GM12878 (cell line): ENCODE measurements around the gene COX4I2. TPM values are rescaled to one million over a fixed set of nuclear protein-coding genes. Genes with fewer than 3 reads are reported as not detected.

Source experiments
- ATAC-seq: fragments of 200-7000 bp; cut with Tn5 transposase; 3 replicates; pipeline ENCODE4 v1.9.1; 2020; ENCODE audit warnings: mild to moderate bottlenecking, moderate library complexity
- BruUV-seq: library from RNA; stranded (reverse); fragments of 400-500 nt; replicated peaks from 2 replicates; lab custom pipeline; 2021; lab: Mats Ljungman, UMichigan
- CTCF ChIA-PET: fragments of 300-600 bp; sonication (Branson Sonifier 250); formaldehyde crosslinking; extraction: SDS; loops from one replicate; lab custom pipeline; 2021; ENCODE audit warnings: inconsistent platforms; lab: Yijun Ruan, JAX
- POLR2A ChIA-PET: fragments of 350-600 bp; formaldehyde crosslinking; extraction: SDS; loops from one replicate; lab custom pipeline; 2021; ENCODE audit warnings: inconsistent platforms; lab: Charles Lee
- RAD21 ChIA-PET: fragments of 300-600 bp; sonication (Branson Sonifier 250); formaldehyde crosslinking; loops from one replicate; lab custom pipeline; 2023; ENCODE audit warnings: antibody characterized with exemption; ENCODE audit not compliant: unreplicated experiment; lab: Charles Lee
- SMC1A ChIA-PET: fragments of 300-600 bp; sonication (Branson Sonifier 250); formaldehyde crosslinking; loops from one replicate; lab custom pipeline; 2023; ENCODE audit not compliant: unreplicated experiment, uncharacterized antibody; lab: Charles Lee
- DNase-seq: peaks from one replicate; pipeline ENCODE4 v3.0.0-alpha.2; 2011; ENCODE audit warnings: low read depth, low spot score
- FAIRE-seq: peaks from 3 replicates; lab custom pipeline; 2011; peaks lifted over from hg19 to GRCh38; lab: Jason Lieb, UNC
- H2AFZ ChIP-seq: 2 replicates; pipeline ENCODE4 v1.6.0; 2011; ENCODE audit warnings: low read depth, low read length, control low read depth; ENCODE audit not compliant: control insufficient read depth
- H3K27ac ChIP-seq: 2 replicates; pipeline ENCODE4 v1.5.1; 2011; ENCODE audit warnings: control low read depth; ENCODE audit not compliant: control insufficient read depth, insufficient read depth
- H3K27me3 ChIP-seq, 2 experiments: replicated peaks in 1 of 2; 2 replicates each; pipeline versions ENCODE4 v1.6.0 to v1.6.1; 2011; ENCODE audit warnings: low read length in 1 of 2; ENCODE audit not compliant: control insufficient read depth in 2 of 2, insufficient read depth in 2 of 2
- H3K36me3 ChIP-seq, 2 experiments: 2 replicates each; pipeline ENCODE4 v1.5.1; 2011; ENCODE audit warnings: low read length in 1 of 2; ENCODE audit not compliant: control insufficient read depth in 2 of 2, insufficient read depth in 2 of 2
- H3K4me1 ChIP-seq: 2 replicates; pipeline ENCODE4 v1.6.1; 2011; ENCODE audit warnings: mild to moderate bottlenecking, low read length, moderate library complexity, mixed read lengths; ENCODE audit not compliant: control insufficient read depth, insufficient read depth
- H3K4me2 ChIP-seq: 2 replicates; pipeline ENCODE4 v1.6.0; 2011; ENCODE audit warnings: control low read depth; ENCODE audit not compliant: control insufficient read depth, insufficient read depth
- H3K4me3 ChIP-seq: fragments of 200-600 bp; sonication (generic); 2 replicates; pipeline ENCODE4 v1.5.1; 2016
- H3K79me2 ChIP-seq: 2 replicates; pipeline ENCODE4 v1.6.0; 2011; ENCODE audit warnings: low read length; ENCODE audit not compliant: control insufficient read depth, insufficient read depth
- H3K9ac ChIP-seq: 2 replicates; pipeline ENCODE4 v1.8.0; 2011; ENCODE audit warnings: low read length, control low read depth, mixed read lengths; ENCODE audit not compliant: control insufficient read depth, insufficient read depth
- H3K9me3 ChIP-seq: replicated peaks from 3 replicates; pipeline ENCODE4 v1.5.1; 2011; ENCODE audit warnings: mild to moderate bottlenecking, low read length; ENCODE audit not compliant: control insufficient read depth, insufficient read depth
- H4K20me1 ChIP-seq: 2 replicates; pipeline ENCODE4 v1.6.0; 2011; ENCODE audit not compliant: control insufficient read depth, insufficient read depth
- ATF7 ChIP-seq: fragments of 450-650 bp; IDR thresholded peaks from 2 replicates; pipeline ENCODE4 v1.6.1; 2016; ENCODE audit warnings: low read depth, mild to moderate bottlenecking
- CBX3 ChIP-seq: fragments of 200-600 bp; sonication (generic); IDR thresholded peaks from 2 replicates; pipeline ENCODE4 v1.6.1; 2016; ENCODE audit warnings: low read depth, borderline replicate concordance
- CREM ChIP-seq: IDR thresholded peaks from 2 replicates; pipeline ENCODE4 v1.6.1; 2014; ENCODE audit warnings: antibody characterized with exemption, low read depth
- DPF2 ChIP-seq: fragments of 450-650 bp; IDR thresholded peaks from 2 replicates; pipeline ENCODE4 v1.6.1; 2017; ENCODE audit warnings: mild to moderate bottlenecking
- FOXM1 ChIP-seq: IDR thresholded peaks from 2 replicates; pipeline ENCODE4 v1.6.1; 2012; ENCODE audit warnings: low read depth, mild to moderate bottlenecking, inconsistent platforms, low read length, moderate library complexity
- IKZF1 ChIP-seq: fragments of 450-650 bp; conservative IDR thresholded peaks from 2 replicates; pipeline ENCODE4 v1.6.1; 2017; ENCODE audit warnings: antibody characterized with exemption, mild to moderate bottlenecking
- JUND ChIP-seq: IDR thresholded peaks from 2 replicates; pipeline ENCODE4 v1.6.1; 2012; ENCODE audit warnings: low read depth, mild to moderate bottlenecking, low read length, improper control_type of control experiment, moderate library complexity
- LARP7 ChIP-seq: fragments of 450-650 bp; IDR thresholded peaks from 2 replicates; pipeline ENCODE4 v1.6.1; 2017; ENCODE audit warnings: mild to moderate bottlenecking
- MXI1 ChIP-seq: fragments of 150-350 bp; IDR thresholded peaks from 2 replicates; pipeline ENCODE4 v1.6.1; 2011; ENCODE audit warnings: low read depth, mild to moderate bottlenecking, inconsistent platforms, low read length, improper control_type of control experiment
- NBN ChIP-seq: fragments of 450-650 bp; IDR thresholded peaks from 2 replicates; pipeline ENCODE4 v1.6.1; 2016
- NFYB ChIP-seq: IDR thresholded peaks from 2 replicates; pipeline ENCODE4 v1.6.1; 2011; ENCODE audit warnings: low read depth, mild to moderate bottlenecking, low read length, improper control_type of control experiment, moderate library complexity; ENCODE audit not compliant: insufficient read depth
- WGBS: methylation state at CpG from one replicate; pipeline ENCODE4 v1.1.6; 2016; ENCODE audit warnings: low lambda C conversion rate; ENCODE audit not compliant: insufficient replicate concordance, insufficient coverage; ENCODE audit errors: missing lambda C conversion rate; 5-methylcytosine and 5-hydroxymethylcytosine counted together
- in situ Hi-C: fragments of 300-500 bp; cut with MboI; formaldehyde crosslinking; loops from 9 replicates; pipeline ENCODE4 v1.14.3; 2018; ENCODE audit warnings: mixed read lengths
- intact Hi-C: fragments of 100-400 bp; cut with micrococcal nuclease; formaldehyde crosslinking; loops from one replicate; pipeline ENCODE4 v1.14.2; 2022; ENCODE audit not compliant: unreplicated experiment
- polyA plus RNA-seq, 11 experiments: library from polyadenylated mRNA; depleted of rRNA in 4 of 11; unstranded in 6 of 11; stranded (reverse) in 5 of 11; fragments of >200 nt; fragmentation: Nextera tagmentation in 4 of 11; fragmentation: Illumina TruSeq in 1 of 11; extraction: Ambion mirVana in 4 of 11; extraction: Trizol in 1 of 11; gene quantifications; 1 replicate in 1 of 11; 2 replicates in 10 of 11; pipeline versions ENCODE4 v1.2.1 to v1.2.3, GENCODE V29; 2011 to 2016; ENCODE audit warnings: inconsistent platforms in 2 of 11, missing spikeins in 2 of 11, low read depth in 1 of 11
- total RNA-seq, 4 experiments: library from RNA; depleted of rRNA in 3 of 4; stranded (reverse); fragments of >200 nt in 3 of 4; fragmentation: Illumina TruSeq in 1 of 4; extraction: Trizol in 1 of 4; gene quantifications; 2 replicates each; pipeline versions ENCODE4 v1.2.1 to v1.2.3, GENCODE V29; 2013 to 2021
- TF ChIP-seq, protein P1 (sequence below): fragments of 450-650 bp; IDR thresholded peaks from 2 replicates; pipeline ENCODE4 v1.6.1; 2018; ENCODE audit warnings: borderline replicate concordance, mild to moderate bottlenecking; ENCODE audit not compliant: partially characterized antibody
- TF ChIP-seq, protein P2 (sequence below): fragments of 450-650 bp; conservative IDR thresholded peaks from 2 replicates; pipeline ENCODE4 v1.6.1; 2017; ENCODE audit warnings: mild to moderate bottlenecking, moderate library complexity
- TF ChIP-seq, protein P3 (sequence below): fragments of 450-650 bp; IDR thresholded peaks from 2 replicates; pipeline ENCODE4 v1.6.1; 2016; ENCODE audit warnings: mild to moderate bottlenecking
- TF ChIP-seq, protein P4 (sequence below), 3 experiments: IDR thresholded peaks in 2 of 3; conservative IDR thresholded peaks in 1 of 3; 2 replicates each; pipeline ENCODE4 v1.5.1; 2011; ENCODE audit warnings: low read depth in 3 of 3, low read length in 3 of 3, mild to moderate bottlenecking in 3 of 3, control low read depth in 2 of 3, moderate library complexity in 2 of 3, inconsistent platforms in 1 of 3, mixed read lengths in 1 of 3; ENCODE audit not compliant: control insufficient read depth in 2 of 3, insufficient read depth in 1 of 3; ENCODE audit errors: extremely low read depth in 1 of 3

The COX4I2 gene
- total and polyA plus RNA-seq, 10 of the 15 experiments (the other 5 are each of a cell fraction or from before 2014, with no cell fraction given) = not detected

DNA sequence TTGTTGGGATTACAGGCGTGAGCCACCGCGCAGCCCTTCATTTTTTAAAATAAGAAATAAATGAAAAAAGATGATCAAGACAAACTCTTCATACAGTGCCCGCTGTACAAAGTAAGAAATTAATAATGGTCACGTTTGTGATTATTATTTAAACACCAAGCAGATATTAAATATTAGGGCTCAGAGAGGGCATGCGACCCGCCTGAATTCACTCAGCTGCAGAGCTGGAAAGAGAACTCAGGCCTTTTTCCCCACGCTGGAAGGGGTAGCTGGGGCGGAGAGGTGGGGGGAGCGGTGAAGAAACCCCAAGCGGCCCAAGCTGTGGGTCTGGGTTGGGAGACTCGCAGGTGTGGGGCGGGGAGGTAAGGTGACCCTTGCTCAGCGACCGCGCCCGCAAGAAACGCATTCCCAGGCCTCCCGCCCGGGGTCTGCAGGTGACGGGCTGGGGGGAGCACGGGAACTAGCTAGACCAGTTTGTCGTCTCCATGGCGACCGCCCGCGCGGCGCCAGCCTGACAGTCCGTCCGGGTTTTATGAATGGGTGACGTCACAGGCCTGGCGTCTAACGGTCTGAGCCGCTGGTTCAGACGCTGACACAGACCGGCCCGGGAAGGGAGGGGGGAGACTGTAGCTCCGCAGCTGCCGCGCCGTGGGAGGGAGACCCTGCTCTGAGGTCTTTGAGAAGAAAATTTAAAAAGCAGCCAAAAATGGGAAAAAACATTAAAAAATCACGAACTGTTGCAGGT lies 33.7 kb upstream of the COX4I2 start:
- Histone ChIP-seq H3K79me2 (no peaks in the 10 kb centered on the region), H3K9ac (no peak overlapping the region), H3K9me3 (no peaks in the 10 kb centered on the region; the same call in 2 of the 3 replicates), H3K36me3 (no peaks in the 10 kb centered on the region), H4K20me1 (no peaks in the 10 kb centered on the region), H3K27ac (no peak overlapping the region), H3K4me1 (peaks cover 21% of the 10 kb centered on the region), H3K27me3 (peaks cover 10 to 16% of the 10 kb centered on the region in 2 experiments), H3K4me3 (peak overlapping the region; percentile 64), H2AFZ (no peak overlapping the region), H3K4me2 (peak overlapping the region; percentile 85)
- POLR2A ChIA-PET = interaction anchor here (0.9 to 2.0 kb wide), 5 partner anchors 8 to 136 kb away, joined by 3 to 16 read pairs (median 4); no protein-coding TSS in a partner anchor
- no TSS peak for BruUV-seq
- 13% methylated on average over 43 of the region's 43 CpGs for WGBS
- CTCF ChIA-PET = interaction anchor here (0.7 to 18.6 kb wide), 7 partner anchors 8 to 1132 kb away, joined by 3 to 958 read pairs (median 5); no protein-coding TSS in a partner anchor
- in situ Hi-C loops = no loop called here
- intact Hi-C loops = no loop called here
- FAIRE-seq = peak; percentile 73
- SMC1A ChIA-PET = interaction anchor here (0.7 to 2.2 kb wide), 11 partner anchors 9 to 120 kb away, joined by 3 to 12 read pairs (median 4); no protein-coding TSS in a partner anchor
- RAD21 ChIA-PET = interaction anchor here (0.6 to 1.9 kb wide), 6 partner anchors 9 to 120 kb away, joined by 3 to 15 read pairs (median 6); no protein-coding TSS in a partner anchor
- peak; percentile 28 for DNase-seq
- peak; percentile 81 for ATAC-seq
- TF ChIP-seq ATF7 (peak; percentile 95), NBN (peak; percentile 91), FOXM1 (no peak), CREM (peak; percentile 88), DPF2 (peak; percentile 62; the same call in 1 of the 2 replicates), CBX3 (no peak), IKZF1 (peak; percentile 35; the same call in 1 of the 2 replicates), JUND (0 out of 2 replicates have a peak, but pooled peaks have one; percentile 37), MXI1 (peak; percentile 28; the same call in 1 of the 2 replicates), NFYB (no peak), LARP7 (0 out of 2 replicates have a peak, but pooled peaks have one; percentile 29)
- TF ChIP-seq, protein P1, sequence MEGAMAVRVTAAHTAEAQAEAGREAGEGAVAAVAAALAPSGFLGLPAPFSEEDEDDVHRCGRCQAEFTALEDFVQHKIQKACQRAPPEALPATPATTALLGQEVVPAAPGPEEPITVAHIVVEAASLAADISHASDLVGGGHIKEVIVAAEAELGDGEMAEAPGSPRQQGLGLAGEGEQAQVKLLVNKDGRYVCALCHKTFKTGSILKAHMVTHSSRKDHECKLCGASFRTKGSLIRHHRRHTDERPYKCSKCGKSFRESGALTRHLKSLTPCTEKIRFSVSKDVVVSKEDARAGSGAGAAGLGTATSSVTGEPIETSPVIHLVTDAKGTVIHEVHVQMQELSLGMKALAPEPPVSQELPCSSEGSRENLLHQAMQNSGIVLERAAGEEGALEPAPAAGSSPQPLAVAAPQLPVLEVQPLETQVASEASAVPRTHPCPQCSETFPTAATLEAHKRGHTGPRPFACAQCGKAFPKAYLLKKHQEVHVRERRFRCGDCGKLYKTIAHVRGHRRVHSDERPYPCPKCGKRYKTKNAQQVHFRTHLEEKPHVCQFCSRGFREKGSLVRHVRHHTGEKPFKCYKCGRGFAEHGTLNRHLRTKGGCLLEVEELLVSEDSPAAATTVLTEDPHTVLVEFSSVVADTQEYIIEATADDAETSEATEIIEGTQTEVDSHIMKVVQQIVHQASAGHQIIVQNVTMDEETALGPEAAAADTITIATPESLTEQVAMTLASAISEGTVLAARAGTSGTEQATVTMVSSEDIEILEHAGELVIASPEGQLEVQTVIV = peak; percentile 15
- TF ChIP-seq, protein P2, sequence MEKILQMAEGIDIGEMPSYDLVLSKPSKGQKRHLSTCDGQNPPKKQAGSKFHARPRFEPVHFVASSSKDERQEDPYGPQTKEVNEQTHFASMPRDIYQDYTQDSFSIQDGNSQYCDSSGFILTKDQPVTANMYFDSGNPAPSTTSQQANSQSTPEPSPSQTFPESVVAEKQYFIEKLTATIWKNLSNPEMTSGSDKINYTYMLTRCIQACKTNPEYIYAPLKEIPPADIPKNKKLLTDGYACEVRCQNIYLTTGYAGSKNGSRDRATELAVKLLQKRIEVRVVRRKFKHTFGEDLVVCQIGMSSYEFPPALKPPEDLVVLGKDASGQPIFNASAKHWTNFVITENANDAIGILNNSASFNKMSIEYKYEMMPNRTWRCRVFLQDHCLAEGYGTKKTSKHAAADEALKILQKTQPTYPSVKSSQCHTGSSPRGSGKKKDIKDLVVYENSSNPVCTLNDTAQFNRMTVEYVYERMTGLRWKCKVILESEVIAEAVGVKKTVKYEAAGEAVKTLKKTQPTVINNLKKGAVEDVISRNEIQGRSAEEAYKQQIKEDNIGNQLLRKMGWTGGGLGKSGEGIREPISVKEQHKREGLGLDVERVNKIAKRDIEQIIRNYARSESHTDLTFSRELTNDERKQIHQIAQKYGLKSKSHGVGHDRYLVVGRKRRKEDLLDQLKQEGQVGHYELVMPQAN = peak; percentile 30; the same call in 1 of the 2 replicates
- TF ChIP-seq, protein P3, sequence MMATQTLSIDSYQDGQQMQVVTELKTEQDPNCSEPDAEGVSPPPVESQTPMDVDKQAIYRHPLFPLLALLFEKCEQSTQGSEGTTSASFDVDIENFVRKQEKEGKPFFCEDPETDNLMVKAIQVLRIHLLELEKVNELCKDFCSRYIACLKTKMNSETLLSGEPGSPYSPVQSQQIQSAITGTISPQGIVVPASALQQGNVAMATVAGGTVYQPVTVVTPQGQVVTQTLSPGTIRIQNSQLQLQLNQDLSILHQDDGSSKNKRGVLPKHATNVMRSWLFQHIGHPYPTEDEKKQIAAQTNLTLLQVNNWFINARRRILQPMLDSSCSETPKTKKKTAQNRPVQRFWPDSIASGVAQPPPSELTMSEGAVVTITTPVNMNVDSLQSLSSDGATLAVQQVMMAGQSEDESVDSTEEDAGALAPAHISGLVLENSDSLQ = peak; percentile 48; the same call in 1 of the 2 replicates
- TF ChIP-seq, protein P4, sequence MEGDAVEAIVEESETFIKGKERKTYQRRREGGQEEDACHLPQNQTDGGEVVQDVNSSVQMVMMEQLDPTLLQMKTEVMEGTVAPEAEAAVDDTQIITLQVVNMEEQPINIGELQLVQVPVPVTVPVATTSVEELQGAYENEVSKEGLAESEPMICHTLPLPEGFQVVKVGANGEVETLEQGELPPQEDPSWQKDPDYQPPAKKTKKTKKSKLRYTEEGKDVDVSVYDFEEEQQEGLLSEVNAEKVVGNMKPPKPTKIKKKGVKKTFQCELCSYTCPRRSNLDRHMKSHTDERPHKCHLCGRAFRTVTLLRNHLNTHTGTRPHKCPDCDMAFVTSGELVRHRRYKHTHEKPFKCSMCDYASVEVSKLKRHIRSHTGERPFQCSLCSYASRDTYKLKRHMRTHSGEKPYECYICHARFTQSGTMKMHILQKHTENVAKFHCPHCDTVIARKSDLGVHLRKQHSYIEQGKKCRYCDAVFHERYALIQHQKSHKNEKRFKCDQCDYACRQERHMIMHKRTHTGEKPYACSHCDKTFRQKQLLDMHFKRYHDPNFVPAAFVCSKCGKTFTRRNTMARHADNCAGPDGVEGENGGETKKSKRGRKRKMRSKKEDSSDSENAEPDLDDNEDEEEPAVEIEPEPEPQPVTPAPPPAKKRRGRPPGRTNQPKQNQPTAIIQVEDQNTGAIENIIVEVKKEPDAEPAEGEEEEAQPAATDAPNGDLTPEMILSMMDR (IDR thresholded peaks at IDR 0.05 in 2 of 3, conservative IDR thresholded peaks at IDR 0.05 in 1 of 3; ENCODE audit: control insufficient read depth in 2 of 3, extremely low read depth in 1 of 3, insufficient read depth in 1 of 3, low read depth in 3 of 3, low read length in 3 of 3) = 0 out of 6 replicates have a peak, but pooled peaks of 1 of the 3 experiments have one; percentile 0
